Middle frontal gyrus (tissue), 1 donor: ENCODE measurements around the gene EIF4E1B.

Experiments
- DNase-seq: peaks from one replicate; pipeline ENCODE4 v3.0.0-alpha.2; 2015; ENCODE audit warnings: low spot score; ENCODE audit errors: extremely low spot score

Gene EIF4E1B

GRCh38 chr5:176603091-176603490, 27.4 kb upstream of the EIF4E1B start:
- no peak for DNase-seq

DNA sequence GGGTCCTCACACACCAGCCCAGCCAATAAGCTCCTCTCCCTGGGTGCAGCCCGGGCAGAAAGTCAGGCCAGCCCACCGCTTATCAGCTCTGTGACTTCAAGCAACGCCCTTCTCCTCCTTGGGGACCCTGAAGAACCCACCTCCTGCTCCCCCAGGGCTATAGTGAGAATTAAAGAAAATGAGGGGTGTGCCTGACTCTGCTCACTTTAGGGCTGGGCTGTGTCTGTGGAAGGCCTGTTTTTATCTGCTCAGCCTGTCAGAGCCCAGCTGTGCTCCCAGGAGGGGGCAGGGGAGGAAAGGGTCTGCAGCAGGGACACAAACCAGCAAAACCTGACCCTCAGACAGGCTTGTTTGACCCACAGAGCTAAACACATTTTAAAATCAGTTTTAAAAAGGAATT, 24.4 kb upstream of the EIF4E1B start:
- DNase-seq = no peak

GRCh38 chr5:176606875-176607274, 23.6 kb upstream of the EIF4E1B start:
- DNase-seq = no peak

GRCh38 chr5:176608142-176608705, 22.3 kb upstream of the EIF4E1B start:
- no peak for DNase-seq

- DNase-seq = no peak
Measured at GRCh38 chr5:176608937-176609723, 21.3 kb upstream of the EIF4E1B start.

GRCh38 chr5:176609724-176610434, 20.6 kb upstream of the EIF4E1B start, which contains the start of gene GPRIN1:
Gene GPRIN1, minus strand, starts transcription at chr5:176610156. Its CDS starts 10,322 bp downstream, at chr5:176599834.
- no peak for DNase-seq

GRCh38 chr5:176610435-176610773, 20.1 kb upstream of the EIF4E1B start:
- no peak for DNase-seq

DNA sequence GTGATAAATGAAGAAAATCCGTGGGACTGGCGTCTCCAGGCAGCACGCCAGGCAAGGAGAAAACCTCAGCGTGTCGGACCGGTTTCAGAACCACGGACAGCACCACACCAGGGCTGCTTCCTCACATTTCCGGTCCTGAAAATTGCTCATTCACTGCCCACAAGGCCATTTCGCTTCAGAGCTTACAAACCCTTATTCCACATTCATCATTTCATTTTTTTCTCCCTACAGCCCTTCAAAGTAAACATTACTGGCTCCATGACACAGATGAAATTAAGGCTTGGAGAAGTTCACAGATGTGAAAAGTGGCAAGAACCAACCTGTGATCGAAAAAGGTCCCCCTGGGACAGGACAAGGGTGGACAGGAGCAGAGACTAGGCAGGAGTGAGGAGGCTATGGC, 19.0 kb upstream of the EIF4E1B start:
- DNase-seq = no peak

DNA sequence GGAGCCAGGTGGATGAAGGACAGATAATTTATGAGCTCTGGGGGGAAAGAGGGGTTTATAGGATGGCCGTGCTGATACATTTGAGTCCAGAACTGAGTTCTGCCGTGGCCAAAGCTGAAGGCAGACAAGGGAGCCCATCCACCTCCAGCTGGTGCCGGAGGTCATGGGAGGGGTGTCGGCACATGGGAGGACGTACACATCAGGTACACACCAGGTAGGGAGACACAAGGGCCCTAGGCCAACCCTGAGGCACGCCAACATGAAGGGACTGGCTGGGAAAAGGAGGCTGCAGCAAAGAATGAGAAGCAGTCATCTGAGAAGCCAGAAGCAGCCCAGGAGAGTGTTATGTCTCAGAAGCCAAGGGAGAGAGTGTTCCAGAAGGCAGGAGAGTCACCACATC, 18.5 kb upstream of the EIF4E1B start:
- no peak for DNase-seq

DNA sequence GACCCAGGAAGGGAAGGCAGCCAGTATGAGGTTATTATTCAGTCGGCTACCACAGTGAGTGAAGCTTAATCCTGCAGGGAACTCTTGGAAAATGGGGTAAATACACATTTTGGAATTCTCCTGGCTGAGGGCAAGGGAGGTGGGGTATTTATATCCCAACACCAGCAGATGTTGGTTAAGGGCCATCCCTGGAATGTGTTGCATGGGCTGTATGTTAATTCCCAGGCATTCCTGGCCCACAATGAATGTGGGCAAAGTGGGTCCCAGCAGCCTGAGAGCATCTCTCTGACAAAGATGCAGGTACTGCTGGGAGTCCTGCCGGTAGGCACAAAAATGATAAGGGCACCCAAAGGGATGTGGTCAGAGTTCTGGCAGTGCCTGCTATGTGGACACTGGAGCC, 17.6 kb upstream of the EIF4E1B start:
- no peak for DNase-seq

DNA sequence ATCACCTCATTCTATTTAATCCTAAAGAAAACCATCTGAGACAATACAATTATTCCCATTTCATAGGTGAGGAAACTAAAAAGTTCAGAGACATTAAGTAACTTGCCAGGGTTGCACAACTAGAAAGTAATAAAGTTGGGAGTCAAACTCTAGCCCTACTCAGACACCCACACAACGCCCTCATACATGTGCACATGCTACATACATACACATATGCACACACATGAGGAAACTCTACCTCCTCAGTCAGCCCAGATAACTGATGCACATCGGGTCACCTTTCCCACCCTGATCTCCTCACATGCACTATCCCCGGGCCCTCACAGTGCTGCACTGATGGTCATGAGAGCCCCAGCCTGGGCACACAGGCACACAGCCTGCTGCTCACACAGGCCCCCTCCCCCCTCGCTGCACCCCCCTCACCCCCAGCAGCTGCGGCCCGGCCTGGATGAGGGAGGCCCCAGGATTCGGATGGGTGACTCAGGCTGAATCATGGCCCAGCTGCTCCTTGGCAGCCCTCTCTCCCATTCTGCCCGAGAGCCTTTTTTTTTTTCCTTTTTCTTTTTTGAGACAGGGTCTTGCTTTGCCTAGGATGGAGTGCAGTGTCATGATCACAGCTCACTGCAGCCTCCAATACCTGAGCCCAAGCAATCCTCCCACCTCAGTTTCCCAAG, 15.5 kb upstream of the EIF4E1B start:
- DNase-seq = no peak

DNA sequence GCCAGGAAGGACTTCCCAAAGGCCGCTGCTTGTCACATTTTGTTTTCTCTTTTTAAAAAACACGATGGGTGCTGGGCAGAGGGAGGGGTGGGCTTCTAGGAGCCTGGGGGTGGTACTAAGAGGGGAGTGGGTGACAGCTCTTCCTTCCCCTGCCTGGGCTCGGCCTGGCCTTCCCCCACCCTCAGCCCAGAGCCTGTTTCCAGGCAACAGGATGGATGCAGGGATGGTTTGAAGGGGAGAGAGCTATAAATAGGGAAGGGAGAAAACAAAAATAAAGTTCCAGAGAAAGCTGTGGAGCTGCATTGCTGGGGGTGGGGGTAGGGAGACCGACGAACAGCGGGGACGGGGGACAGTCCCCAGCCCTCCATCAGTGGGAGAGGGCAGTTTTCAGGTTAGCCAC, 14.0 kb upstream of the EIF4E1B start:
- DNase-seq = no peak

- DNase-seq = no peak
Measured at GRCh38 chr5:176618783-176619182, 11.7 kb upstream of the EIF4E1B start.

- DNase-seq = no peak
Measured at GRCh38 chr5:176619203-176619568, 11.3 kb upstream of the EIF4E1B start.

DNA sequence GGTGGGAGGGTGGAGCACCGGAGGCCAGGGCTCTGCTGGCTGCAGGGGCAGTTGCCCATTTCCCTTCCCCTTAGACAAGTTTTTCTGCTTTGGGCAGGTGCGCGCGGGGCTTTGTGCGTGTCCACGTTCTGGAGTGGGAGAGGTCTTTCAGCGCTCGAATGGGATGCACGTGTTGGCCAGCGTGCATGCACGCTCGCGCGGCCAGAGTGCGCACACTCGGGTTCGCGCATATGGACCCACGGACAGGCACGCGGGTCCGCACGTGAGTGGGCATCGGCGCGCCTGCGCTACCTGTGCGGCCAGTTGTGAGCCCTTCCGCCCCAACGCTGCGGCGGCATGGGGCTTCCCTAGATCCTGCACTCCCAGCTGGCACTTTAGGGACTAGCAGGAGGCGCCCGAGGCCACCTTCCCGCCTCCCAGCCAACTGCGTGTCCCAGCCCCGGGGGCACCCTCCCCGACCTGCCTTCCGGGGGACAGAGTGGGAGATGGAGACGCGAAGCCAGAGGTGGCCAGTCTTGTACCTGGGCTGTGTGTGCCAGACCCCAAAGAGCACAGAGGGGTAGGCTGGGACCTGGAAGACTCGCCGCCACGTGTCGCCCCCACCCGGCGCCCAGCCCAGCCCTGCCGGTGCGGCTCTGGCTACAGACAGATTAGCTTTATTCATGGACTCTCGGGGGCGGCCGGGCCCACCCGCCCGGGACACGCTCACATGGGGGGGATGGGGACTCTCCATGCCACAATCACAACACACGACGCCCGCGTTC, 10.7 kb upstream of the EIF4E1B start:
- no peak for DNase-seq

- DNase-seq = no peak
Measured at GRCh38 chr5:176620333-176620981, 10.0 kb upstream of the EIF4E1B start.

DNA sequence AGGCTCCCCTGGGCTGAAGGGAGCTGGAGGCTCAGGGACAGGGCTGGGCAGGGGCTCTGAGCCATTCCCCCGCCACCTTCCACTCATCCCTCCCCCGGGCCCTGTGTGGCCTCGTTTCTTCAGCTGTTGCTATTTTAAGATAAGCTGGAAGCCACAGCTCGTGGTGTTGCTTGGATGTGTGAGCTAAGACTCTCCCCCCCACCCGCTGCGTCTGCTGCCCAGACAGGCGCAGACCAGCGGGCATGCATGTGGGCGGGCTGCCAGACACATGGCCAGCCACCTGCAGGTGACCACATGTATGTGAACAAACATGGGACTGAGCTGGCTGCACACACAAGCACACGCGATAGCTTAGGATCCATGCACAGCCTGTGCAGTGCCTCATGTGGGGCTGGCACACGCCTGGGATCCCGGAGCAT, 8.8 kb upstream of the EIF4E1B start:
- no peak for DNase-seq

DNA sequence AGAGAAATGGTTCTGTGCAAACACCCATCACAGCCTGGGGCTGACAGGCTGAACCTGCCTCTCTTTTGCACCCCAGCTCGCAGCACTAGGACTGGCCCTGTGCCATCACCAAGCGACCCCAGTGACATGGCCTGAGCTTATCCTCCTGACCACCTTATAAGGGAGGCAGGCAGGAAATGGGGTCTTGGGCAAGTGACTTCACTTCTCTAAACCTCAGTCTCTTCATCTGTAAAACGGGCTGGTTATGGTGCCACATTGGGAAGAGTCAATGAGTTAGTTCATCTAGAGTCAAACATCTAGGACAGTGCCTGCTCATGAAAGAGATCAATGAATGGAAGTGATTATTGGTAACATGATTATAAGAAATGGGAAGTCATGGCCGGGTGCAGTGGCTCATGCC, 6.3 kb upstream of the EIF4E1B start:
- no peak for DNase-seq

DNA sequence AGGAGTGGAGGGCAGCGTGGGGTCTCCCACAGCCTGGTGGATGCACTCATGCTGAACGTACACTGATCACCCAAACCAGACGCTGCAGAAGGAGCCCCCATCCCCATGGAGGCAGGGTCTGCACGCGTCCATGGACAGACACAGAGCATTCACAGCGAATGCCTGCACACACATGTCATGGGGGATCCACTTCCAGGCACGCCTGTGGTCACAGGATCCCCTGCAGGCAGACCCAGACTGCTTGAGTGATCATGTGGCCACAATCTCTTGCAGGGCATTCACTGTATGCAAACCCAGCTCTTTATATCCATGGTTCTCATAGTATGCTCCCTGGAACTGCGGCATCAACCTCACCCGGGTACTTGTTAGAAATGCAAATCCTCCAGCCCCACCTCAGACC, 5.5 kb upstream of the EIF4E1B start:
- no peak for DNase-seq

DNA sequence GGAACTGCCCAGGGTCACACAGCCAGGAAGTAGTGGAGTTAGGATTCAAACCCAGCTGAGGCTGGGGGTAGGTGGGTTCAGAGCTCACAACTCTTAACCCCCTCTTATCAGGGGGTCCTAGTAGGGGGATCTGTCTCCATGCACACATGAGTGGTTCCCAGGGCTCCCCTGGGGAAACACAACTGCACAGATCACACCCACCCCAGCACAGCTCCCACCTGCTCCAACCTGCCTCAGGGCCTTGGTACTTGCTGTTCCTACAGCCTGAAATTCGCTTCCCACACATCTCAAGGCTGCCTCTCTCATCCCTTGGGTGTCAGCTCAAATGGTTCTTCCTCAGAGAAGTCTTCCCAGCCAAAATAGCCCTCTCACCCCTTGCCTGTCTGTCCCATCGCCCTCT, 5.0 kb upstream of the EIF4E1B start:
- no peak for DNase-seq
